Thymus (tissue), 11 donors: ENCODE measurements around the gene TUBB2A. TPM values are rescaled to one million over a fixed set of nuclear protein-coding genes. Genes with fewer than 3 reads are reported as not detected.
"Not testable (repeated sequence)": the region's sequence is repeated elsewhere in the genome, so short reads cannot be mapped to it uniquely, and the experiment has no call there.

Experiments
- DNase-seq, 9 donors: peaks; one replicate each; pipeline ENCODE4 v3.0.0-alpha.2; 2013; ENCODE audit warnings: low spot score in 9 of 9, low read depth in 6 of 9, missing footprints in 1 of 9
- H3K27ac ChIP-seq, 2 donors: one replicate each; pipeline ENCODE4 v1.5.1; 2013; ENCODE audit warnings: control low read depth in 1 of 2, low read depth in 1 of 2, low read length in 1 of 2, mild to moderate bottlenecking in 1 of 2, moderate library complexity in 1 of 2
- H3K27me3 ChIP-seq, 2 donors: one replicate each; pipeline ENCODE4 v1.5.1; 2013; ENCODE audit warnings: low read length in 1 of 2; ENCODE audit not compliant: control insufficient read depth in 2 of 2, insufficient read depth in 1 of 2
- H3K36me3 ChIP-seq, 2 donors: one replicate each; pipeline ENCODE4 v1.5.1; 2013; ENCODE audit warnings: low read length in 1 of 2, mild to moderate bottlenecking in 1 of 2, moderate library complexity in 1 of 2; ENCODE audit not compliant: control insufficient read depth in 2 of 2, insufficient read depth in 2 of 2
- H3K4me1 ChIP-seq, 2 donors: one replicate each; pipeline ENCODE4 v1.5.1; 2013; ENCODE audit warnings: low read length in 2 of 2; ENCODE audit not compliant: control insufficient read depth in 2 of 2, insufficient read depth in 2 of 2
- H3K4me3 ChIP-seq, 2 donors: one replicate each; pipeline ENCODE4 v1.5.1; 2013; ENCODE audit warnings: low read length in 2 of 2, control low read depth in 1 of 2, mild to moderate bottlenecking in 1 of 2
- H3K9me3 ChIP-seq, 2 donors: one replicate each; pipeline ENCODE4 v1.5.1; 2013; ENCODE audit warnings: low read length in 1 of 2, mild to moderate bottlenecking in 1 of 2; ENCODE audit not compliant: control insufficient read depth in 2 of 2, insufficient read depth in 1 of 2
- WGBS: extraction: QIAGEN DNeasy Blood & Tissue Kit; methylation state at CpG from one replicate; pipeline ENCODE4 v1.1.7; 2013; 5-methylcytosine and 5-hydroxymethylcytosine counted together
- polyA plus RNA-seq: library from polyadenylated mRNA; stranded (reverse); fragments of 200-250 nt; gene quantifications from one replicate; pipeline ENCODE4 v1.2.3, GENCODE V29; 2013
- total RNA-seq: library from RNA; stranded (reverse); fragments of 120-200 nt; gene quantifications from one replicate; pipeline ENCODE4 v1.2.4, GENCODE V29; 2013
- donor health status: healthy.

TUBB2A gene
- total and polyA plus RNA-seq, 2 donors, result 13.7 to 19.6 TPM

GRCh38 chr6:3188262-3188661 lies 30.9 kb upstream of the TUBB2A start:
- DNase-seq, result no peak
- Histone ChIP-seq H3K4me3 (no peak overlapping the region), H3K27me3 (peaks cover 0 to 13% of the 10 kb centered on the region in 2 donors), H3K27ac (no peak overlapping the region), H3K4me1 (no peaks in the 10 kb centered on the region), H3K9me3 (peaks cover 0 to 3% of the 10 kb centered on the region in 2 donors), H3K36me3 (no peaks in the 10 kb centered on the region)
- WGBS, result 90% methylated on average over 7 of the region's 7 CpGs

GRCh38 chr6:3186974-3187382 lies 29.6 kb upstream of the TUBB2A start:
- Histone ChIP-seq H3K4me3 (no peak overlapping the region), H3K27me3 (peaks cover 0 to 13% of the 10 kb centered on the region in 2 donors), H3K36me3 (no peaks in the 10 kb centered on the region), H3K9me3 (peaks cover 0 to 3% of the 10 kb centered on the region in 2 donors), H3K27ac (no peak overlapping the region), H3K4me1 (no peaks in the 10 kb centered on the region)
- WGBS, result 96% methylated on average over 3 of the region's 3 CpGs
- no peak for DNase-seq

- Histone ChIP-seq H3K27ac (no peak overlapping the region), H3K36me3 (no peaks in the 10 kb centered on the region), H3K4me1 (no peaks in the 10 kb centered on the region), H3K9me3 (no peaks in the 10 kb centered on the region), H3K4me3 (no peak overlapping the region), H3K27me3 (peaks cover 2 to 5% of the 10 kb centered on the region in 2 donors)
- no peak for DNase-seq
- WGBS, result 96% methylated on average over 4 of the region's 4 CpGs
Observed at GRCh38 chr6:3183066-3183465, 25.7 kb upstream of the TUBB2A start.

GRCh38 chr6:3181105-3181504 lies 23.8 kb upstream of the TUBB2A start:
- no peak for DNase-seq
- Histone ChIP-seq H3K27ac (no peak overlapping the region), H3K36me3 (no peaks in the 10 kb centered on the region), H3K4me3 (no peak overlapping the region), H3K4me1 (no peaks in the 10 kb centered on the region), H3K9me3 (no peaks in the 10 kb centered on the region), H3K27me3 (peaks cover 0 to 2% of the 10 kb centered on the region in 2 donors)
- 95% methylated on average over 2 of the region's 2 CpGs for WGBS

- H3K36me3 ChIP-seq, H3K4me1 ChIP-seq, H3K4me3 ChIP-seq, H3K27me3 ChIP-seq, H3K9me3 ChIP-seq, DNase-seq, H3K27ac ChIP-seq: not testable (repeated sequence)
- WGBS, result 66% methylated on average over 5 of the region's 8 CpGs
Observed at GRCh38 chr6:3179945-3180344, 22.6 kb upstream of the TUBB2A start.

- H3K4me1 ChIP-seq, H3K27me3 ChIP-seq, H3K9me3 ChIP-seq, H3K36me3 ChIP-seq, DNase-seq, H3K4me3 ChIP-seq, H3K27ac ChIP-seq: not testable (repeated sequence)
- WGBS, result 95% methylated on average over 8 of the region's 8 CpGs
Observed at GRCh38 chr6:3178666-3179065, 21.3 kb upstream of the TUBB2A start.

GRCh38 chr6:3176562-3177355 lies 19.4 kb upstream of the TUBB2A start:
- no peak overlapping the region for H3K27ac ChIP-seq
- no peak for DNase-seq
- H3K4me1 ChIP-seq, result peaks cover 0 to 4% of the 10 kb centered on the region in 2 donors
- WGBS, result 95% methylated on average over 22 of the region's 22 CpGs
- no peaks in the 10 kb centered on the region for H3K9me3 ChIP-seq
- no peak overlapping the region for H3K4me3 ChIP-seq
- H3K27me3 ChIP-seq, result peaks cover 2% of the 10 kb centered on the region in 2 donors
- H3K36me3 ChIP-seq, result no peaks in the 10 kb centered on the region

GRCh38 chr6:3175715-3176402 lies 18.5 kb upstream of the TUBB2A start:
- 81% methylated on average over 11 of the region's 11 CpGs for WGBS
- peaks cover 0 to 2% of the 10 kb centered on the region in 2 donors for H3K27me3 ChIP-seq

GRCh38 chr6:3173636-3174089 lies 16.3 kb upstream of the TUBB2A start:
- H3K4me3 ChIP-seq, H3K36me3 ChIP-seq, DNase-seq, H3K27ac ChIP-seq, H3K4me1 ChIP-seq, H3K9me3 ChIP-seq, H3K27me3 ChIP-seq: not testable (repeated sequence)
- 97% methylated on average over 11 of the region's 11 CpGs for WGBS

More at GRCh38 chr6:3175715-3176402, 18.5 kb upstream of the TUBB2A start:
- no peak for DNase-seq
- no peaks in the 10 kb centered on the region for H3K9me3 ChIP-seq
- H3K36me3 ChIP-seq, result no peaks in the 10 kb centered on the region
- H3K4me3 ChIP-seq, result no peak overlapping the region
- no peak overlapping the region for H3K27ac ChIP-seq
- H3K4me1 ChIP-seq, result peaks cover 0 to 4% of the 10 kb centered on the region in 2 donors
